ENCODE measurements around the gene SCNN1B. TPM values are rescaled to one million over a fixed set of nuclear protein-coding genes. Genes with fewer than 3 reads are reported as not detected.

SCNN1B gene
- total RNA-seq, 2 donors from 2014 or later, result 9.2 to 11.8 TPM

GRCh38 chr16:23290189-23291062 lies 11.7 kb upstream of the SCNN1B start:
- Histone ChIP-seq H3K36me3 (no peaks in the 10 kb centered on the region), H3K9me3 (no peaks in the 10 kb centered on the region), H3K4me3 (no peak overlapping the region), H3K4me1 (replicated peaks) (no peaks in the 10 kb centered on the region), H3K27ac (no peak overlapping the region), H3K27me3 (replicated peaks; ENCODE audit: insufficient read depth) (no peaks in the 10 kb centered on the region)
- intact Hi-C loops (cut with DNase I), result no loop called here
- 74% methylated on average over 12 of the region's 12 CpGs for WGBS
- TF ChIP-seq POLR2A (IDR thresholded peaks at IDR 0.05), result no peak
- TF ChIP-seq CTCF (IDR thresholded peaks at IDR 0.05), result no peak
- TF ChIP-seq POLR2AphosphoS5 (IDR thresholded peaks at IDR 0.05), result no peak
- DNase-seq (ENCODE audit: low spot score), result no peak

DNA sequence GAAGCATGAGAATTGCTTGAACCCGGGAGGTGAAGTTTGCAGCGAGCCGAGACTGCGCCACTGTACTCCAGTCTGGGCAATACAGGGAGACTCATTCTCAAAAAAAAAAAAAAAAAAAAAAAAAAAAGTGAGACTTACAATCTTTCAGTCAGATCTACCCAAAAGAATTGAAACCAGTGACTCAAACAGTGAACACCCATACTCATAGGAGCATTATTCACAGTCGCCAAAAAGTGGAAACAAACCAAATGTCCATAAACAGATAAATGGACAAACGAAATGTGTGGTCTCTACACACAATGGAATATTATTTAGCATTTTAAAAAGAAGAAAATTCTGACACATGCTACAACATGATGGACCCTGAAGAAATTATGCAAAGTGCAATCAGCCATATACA lies 9.1 kb upstream of the SCNN1B start:
- Histone ChIP-seq H3K4me3 (no peak overlapping the region), H3K9me3 (no peaks in the 10 kb centered on the region), H3K27ac (no peak overlapping the region), H3K4me1 (replicated peaks) (no peaks in the 10 kb centered on the region), H3K36me3 (no peaks in the 10 kb centered on the region), H3K27me3 (replicated peaks; ENCODE audit: insufficient read depth) (no peaks in the 10 kb centered on the region)
- intact Hi-C loops (cut with DNase I), result no loop called here
- 87% methylated on average over 6 of the region's 6 CpGs for WGBS
- TF ChIP-seq POLR2A (IDR thresholded peaks at IDR 0.05), result no peak
- TF ChIP-seq CTCF (IDR thresholded peaks at IDR 0.05), result no peak
- TF ChIP-seq POLR2AphosphoS5 (IDR thresholded peaks at IDR 0.05), result no peak
- no peak for DNase-seq (ENCODE audit: low spot score)

DNA sequence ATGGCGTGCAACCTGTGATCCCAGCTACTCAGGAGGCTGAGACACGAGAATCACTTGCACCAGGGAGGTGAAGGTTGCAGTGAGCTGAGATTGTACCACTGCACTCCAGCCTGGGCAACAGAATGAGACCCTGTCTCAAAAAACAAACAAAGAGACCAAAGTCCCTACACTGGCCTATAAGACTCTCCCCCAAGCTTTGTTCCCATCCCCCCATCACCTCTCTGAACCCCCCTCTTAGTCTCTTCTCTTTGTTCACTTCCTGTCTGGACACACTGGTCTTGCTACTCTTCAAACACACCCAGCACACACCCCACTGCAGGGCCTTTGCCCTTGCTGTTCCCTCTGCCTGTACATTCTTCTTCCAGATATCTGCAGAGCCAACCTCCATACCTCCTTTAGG lies 7.8 kb upstream of the SCNN1B start:
- no peak for TF ChIP-seq POLR2AphosphoS5 (IDR thresholded peaks at IDR 0.05)
- no peak for TF ChIP-seq POLR2A (IDR thresholded peaks at IDR 0.05)
- no peak for TF ChIP-seq CTCF (IDR thresholded peaks at IDR 0.05)
- no peak overlapping the region for H3K27ac ChIP-seq
- WGBS, result 98% methylated on average over 2 of the region's 2 CpGs
- H3K4me3 ChIP-seq, result no peak overlapping the region
- H3K27me3 ChIP-seq (replicated peaks; ENCODE audit: insufficient read depth), result no peaks in the 10 kb centered on the region
- intact Hi-C loops (cut with DNase I), result no loop called here
- H3K4me1 ChIP-seq (replicated peaks), result no peaks in the 10 kb centered on the region
- no peak for DNase-seq (ENCODE audit: low spot score)
- no peaks in the 10 kb centered on the region for H3K36me3 ChIP-seq
- no peaks in the 10 kb centered on the region for H3K9me3 ChIP-seq

- no peak overlapping the region for H3K4me3 ChIP-seq
- TF ChIP-seq POLR2AphosphoS5 (IDR thresholded peaks at IDR 0.05) (peak; percentile 8), POLR2A (IDR thresholded peaks at IDR 0.05) (no peak), CTCF (IDR thresholded peaks at IDR 0.05) (peak in 1 of 4 experiments; percentile 4)
- no peaks in the 10 kb centered on the region for H3K4me1 ChIP-seq (replicated peaks)
- WGBS, result 89% methylated on average over 3 of the region's 3 CpGs
- H3K27me3 ChIP-seq (replicated peaks; ENCODE audit: insufficient read depth), result no peaks in the 10 kb centered on the region
- no peaks in the 10 kb centered on the region for H3K36me3 ChIP-seq
- no peak overlapping the region for H3K27ac ChIP-seq
- no peak for DNase-seq (ENCODE audit: low spot score)
- intact Hi-C loops (cut with DNase I), result no loop called here
- H3K9me3 ChIP-seq, result no peaks in the 10 kb centered on the region
These were observed 5.1 kb upstream of the SCNN1B start for GRCh38 chr16:23296994-23297393.
